ENCODE data around the gene CORO2A.
A peak's percentile ranks its signal among the peaks of the same experiment; 100 is the strongest.

The CORO2A gene

GRCh38 chr9:98219794-98220370, 27.4 kb upstream of the CORO2A start:
- TF ChIP-seq CREB1 (IDR thresholded peaks at IDR 0.05; ENCODE audit: low read depth) = no peak

GRCh38 chr9:98219364-98219716, 26.9 kb upstream of the CORO2A start:
- TF ChIP-seq ZBTB7A (IDR thresholded peaks at IDR 0.05; ENCODE audit: low read depth) (no peak), CREB1 (IDR thresholded peaks at IDR 0.05; ENCODE audit: low read depth) (0 out of 2 replicates have a peak, but pooled peaks have one; percentile 19), TAF1 (IDR thresholded peaks at IDR 0.05; ENCODE audit: low read depth) (no peak), TCF12 (IDR thresholded peaks at IDR 0.05; ENCODE audit: low read depth) (no peak), CEBPB (IDR thresholded peaks at IDR 0.05) (no peak), MAX (IDR thresholded peaks at IDR 0.05) (no peak)

GRCh38 chr9:98218562-98219363, 26.3 kb upstream of the CORO2A start:
- TF ChIP-seq TCF12 (IDR thresholded peaks at IDR 0.05; ENCODE audit: low read depth) (peak; percentile 74), REST (IDR thresholded peaks at IDR 0.05; ENCODE audit: low read depth) (no peak), USF1 (IDR thresholded peaks at IDR 0.05) (no peak), TAF1 (IDR thresholded peaks at IDR 0.05; ENCODE audit: low read depth) (no peak), RAD21 (IDR thresholded peaks at IDR 0.05; ENCODE audit: low read depth) (no peak), YY1 (IDR thresholded peaks at IDR 0.05; ENCODE audit: low read depth) (no peak), ZBTB7A (IDR thresholded peaks at IDR 0.05; ENCODE audit: low read depth) (no peak), FOXM1 (IDR thresholded peaks at IDR 0.05; ENCODE audit: borderline replicate concordance, low read depth) (peak; percentile 68; the same call in 1 of the 2 replicates), EP300 (IDR thresholded peaks at IDR 0.05; ENCODE audit: borderline replicate concordance) (peak; percentile 74), CEBPB (IDR thresholded peaks at IDR 0.05) (0 out of 2 replicates have a peak, but pooled peaks have one; percentile 4), MAX (IDR thresholded peaks at IDR 0.05) (peak; percentile 15; the same call in 1 of the 2 replicates), TEAD4 (IDR thresholded peaks at IDR 0.05) (peak; percentile 28; the same call in 1 of the 2 replicates), EGR1 (IDR thresholded peaks at IDR 0.05) (no peak), CREB1 (IDR thresholded peaks at IDR 0.05; ENCODE audit: low read depth) (no peak; the same call in 1 of the 2 replicates), NFIC (IDR thresholded peaks at IDR 0.05) (peak; percentile 57; the same call in 1 of the 2 replicates)

- no peak for TF ChIP-seq TEAD4 (IDR thresholded peaks at IDR 0.05)
- TF ChIP-seq FOXM1 (IDR thresholded peaks at IDR 0.05; ENCODE audit: borderline replicate concordance, low read depth) = no peak
- no peak for TF ChIP-seq TCF12 (IDR thresholded peaks at IDR 0.05; ENCODE audit: low read depth)
- TF ChIP-seq CEBPB (IDR thresholded peaks at IDR 0.05) = no peak
- no peak for TF ChIP-seq EP300 (IDR thresholded peaks at IDR 0.05; ENCODE audit: borderline replicate concordance)
- TF ChIP-seq USF1 (IDR thresholded peaks at IDR 0.05) = no peak
- TF ChIP-seq REST (IDR thresholded peaks at IDR 0.05; ENCODE audit: low read depth) = no peak
- no peak for TF ChIP-seq NFIC (IDR thresholded peaks at IDR 0.05)
- no peak for TF ChIP-seq EGR1 (IDR thresholded peaks at IDR 0.05)
- no peak for TF ChIP-seq MAX (IDR thresholded peaks at IDR 0.05)
- TF ChIP-seq ZBTB7A (IDR thresholded peaks at IDR 0.05; ENCODE audit: low read depth) = no peak
- TF ChIP-seq RAD21 (IDR thresholded peaks at IDR 0.05; ENCODE audit: low read depth) = no peak
- TF ChIP-seq CREB1 (IDR thresholded peaks at IDR 0.05; ENCODE audit: low read depth) = no peak
- no peak for TF ChIP-seq YY1 (IDR thresholded peaks at IDR 0.05; ENCODE audit: low read depth)
- TF ChIP-seq TAF1 (IDR thresholded peaks at IDR 0.05; ENCODE audit: low read depth) = no peak
Measured at GRCh38 chr9:98217255-98217654, 24.8 kb upstream of the CORO2A start.

GRCh38 chr9:98216391-98216790, 24.0 kb upstream of the CORO2A start:
- TF ChIP-seq EP300 (IDR thresholded peaks at IDR 0.05; ENCODE audit: borderline replicate concordance) (no peak), TEAD4 (IDR thresholded peaks at IDR 0.05) (no peak), NFIC (IDR thresholded peaks at IDR 0.05) (no peak), FOXM1 (IDR thresholded peaks at IDR 0.05; ENCODE audit: borderline replicate concordance, low read depth) (no peak), TAF1 (IDR thresholded peaks at IDR 0.05; ENCODE audit: low read depth) (no peak), RAD21 (IDR thresholded peaks at IDR 0.05; ENCODE audit: low read depth) (no peak), CEBPB (IDR thresholded peaks at IDR 0.05) (no peak)

All from Ishikawa (cell line).